Smooth muscle cell (in vitro differentiated cells): ENCODE data around the gene GPN3. TPM values are rescaled to one million over a fixed set of nuclear protein-coding genes. Genes with fewer than 3 reads are reported as not detected.
"Not testable (repeated sequence)": the region's sequence is repeated elsewhere in the genome, so short reads cannot be mapped to it uniquely, and the experiment has no call there.

Experiments used
- DNase-seq: peaks from one replicate; lab custom pipeline; 2025; ENCODE audit not compliant: unreplicated experiment; lab: John Stamatoyannopoulos, UW
- H2AFZ ChIP-seq: fragments of 200-600 bp; sonication (generic); 2 replicates; pipeline ENCODE4 v1.6.0; 2016; ENCODE audit warnings: antibody characterized with exemption, low read depth, mild to moderate bottlenecking
- H3F3A ChIP-seq: fragments of 200-600 bp; sonication (generic); 2 replicates; pipeline ENCODE4 v1.6.0; 2017; ENCODE audit warnings: antibody characterized with exemption, low read depth
- H3K27ac ChIP-seq: fragments of 200-600 bp; sonication (generic); 2 replicates; pipeline ENCODE4 v1.5.1; 2016; ENCODE audit warnings: low read depth, mild to moderate bottlenecking
- H3K27me3 ChIP-seq: fragments of 200-600 bp; sonication (generic); 2 replicates; pipeline ENCODE4 v1.6.1; 2016; ENCODE audit warnings: low read depth, mild to moderate bottlenecking
- H3K36me3 ChIP-seq: fragments of 200-600 bp; sonication (generic); 2 replicates; pipeline ENCODE4 v1.5.1; 2016; ENCODE audit warnings: low read depth
- H3K4me1 ChIP-seq: fragments of 200-600 bp; sonication (generic); 2 replicates; pipeline ENCODE4 v1.5.1; 2016; ENCODE audit warnings: low read depth
- H3K4me2 ChIP-seq: fragments of 200-600 bp; sonication (generic); 2 replicates; pipeline ENCODE4 v1.6.0; 2016; ENCODE audit warnings: mild to moderate bottlenecking
- H3K4me3 ChIP-seq: fragments of 200-600 bp; sonication (generic); 2 replicates; pipeline ENCODE4 v1.5.1; 2016; ENCODE audit warnings: mild to moderate bottlenecking
- H3K79me2 ChIP-seq: fragments of 200-600 bp; sonication (generic); 2 replicates; pipeline ENCODE4 v1.6.0; 2016; ENCODE audit warnings: low read depth, mild to moderate bottlenecking
- H3K9ac ChIP-seq: fragments of 200-600 bp; sonication (generic); 2 replicates; pipeline ENCODE4 v1.6.0; 2016; ENCODE audit warnings: low read depth
- H3K9me3 ChIP-seq: fragments of 200-600 bp; sonication (generic); replicated peaks from 2 replicates; pipeline ENCODE4 v1.5.1; 2016; ENCODE audit warnings: low read depth
- H4K20me1 ChIP-seq: fragments of 200-600 bp; sonication (generic); 2 replicates; pipeline ENCODE4 v1.6.0; 2016; ENCODE audit warnings: low read depth
- CTCF ChIP-seq: fragments of 200-600 bp; sonication (generic); IDR thresholded peaks from 2 replicates; pipeline ENCODE4 v1.5.1; 2017; ENCODE audit warnings: borderline replicate concordance, mild to moderate bottlenecking, antibody characterized with exemption; ENCODE audit not compliant: insufficient read depth, poor library complexity, severe bottlenecking
- WGBS: methylation state at CpG from one replicate; pipeline ENCODE4 v1.1.7; 2016; ENCODE audit warnings: low lambda C conversion rate; 5-methylcytosine and 5-hydroxymethylcytosine counted together
- polyA plus RNA-seq: library from polyadenylated mRNA; unstranded; fragments of >200 nt; fragmentation: Nextera tagmentation; extraction: Ambion mirVana; gene quantifications from 2 replicates; pipeline ENCODE4 v1.2.1, GENCODE V29; 2016
- total RNA-seq: library from RNA; depleted of rRNA; stranded (reverse); fragments of >200 nt; gene quantifications from 2 replicates; pipeline ENCODE4 v1.2.3, GENCODE V29; 2014

GPN3 gene
- total and polyA plus RNA-seq, 2 experiments from 2014 or later, result 21.7 to 41.5 TPM

GRCh38 chr12:110465024-110465423 lies 3.0 kb downstream of the GPN3 start:
- TF ChIP-seq CTCF, result no peak
- no peaks in the 10 kb centered on the region for H3F3A ChIP-seq
- H3K9me3 ChIP-seq, result no peaks in the 10 kb centered on the region
- H3K9ac ChIP-seq, result no peak overlapping the region
- peaks cover 7% of the 10 kb centered on the region for H3K4me1 ChIP-seq
- H3K27ac ChIP-seq, result no peak overlapping the region
- no peaks in the 10 kb centered on the region for H4K20me1 ChIP-seq
- no peaks in the 10 kb centered on the region for H3K27me3 ChIP-seq
- WGBS, result 93% methylated on average over 2 of the region's 2 CpGs
- H2AFZ ChIP-seq, result no peak overlapping the region
- peaks cover 12% of the 10 kb centered on the region for H3K79me2 ChIP-seq
- no peak for DNase-seq
- no peaks in the 10 kb centered on the region for H3K36me3 ChIP-seq
- H3K4me3 ChIP-seq, result no peak overlapping the region
- H3K4me2 ChIP-seq, result no peak overlapping the region

- 97% methylated on average over 5 of the region's 5 CpGs for WGBS
- H3K9me3 ChIP-seq, H3K27ac ChIP-seq, DNase-seq, H3K36me3 ChIP-seq, H3K9ac ChIP-seq, H3K4me1 ChIP-seq, H3K27me3 ChIP-seq, H3K79me2 ChIP-seq, H4K20me1 ChIP-seq, H3F3A ChIP-seq, H2AFZ ChIP-seq, H3K4me2 ChIP-seq, H3K4me3 ChIP-seq: not testable (repeated sequence)
Measured at GRCh38 chr12:110461189-110461588, 6.9 kb downstream of the GPN3 start.

GRCh38 chr12:110458756-110459155 lies 9.3 kb downstream of the GPN3 start:
- Histone ChIP-seq H3K4me3 (no peak overlapping the region), H4K20me1 (no peaks in the 10 kb centered on the region), H3K27ac (no peak overlapping the region), H3K27me3 (no peaks in the 10 kb centered on the region), H3K9ac (no peak overlapping the region), H3K9me3 (no peaks in the 10 kb centered on the region), H3K79me2 (no peaks in the 10 kb centered on the region), H2AFZ (no peak overlapping the region), H3K4me2 (no peak overlapping the region), H3K36me3 (no peaks in the 10 kb centered on the region), H3F3A (no peaks in the 10 kb centered on the region), H3K4me1 (no peaks in the 10 kb centered on the region)
- DNase-seq, result no peak
- WGBS, result 94% methylated on average over 4 of the region's 4 CpGs
- no peak for TF ChIP-seq CTCF

GRCh38 chr12:110453569-110454296 lies 14.3 kb downstream of the GPN3 start:
- Histone ChIP-seq H3K79me2 (peaks cover 14% of the 10 kb centered on the region), H3K4me1 (peaks cover 4% of the 10 kb centered on the region), H3K4me2 (no peak overlapping the region), H4K20me1 (no peaks in the 10 kb centered on the region), H3K4me3 (no peak overlapping the region), H3K36me3 (no peaks in the 10 kb centered on the region), H3K9ac (no peak overlapping the region), H3K9me3 (no peaks in the 10 kb centered on the region), H3K27me3 (no peaks in the 10 kb centered on the region), H3K27ac (no peak overlapping the region), H3F3A (peaks cover 6% of the 10 kb centered on the region), H2AFZ (no peak overlapping the region)
- no peak for TF ChIP-seq CTCF
- 97% methylated on average over 4 of the region's 4 CpGs for WGBS
- DNase-seq, result no peak
